H9 (cell line): ENCODE results near the gene ARHGAP27. TPM values are rescaled to one million over a fixed set of nuclear protein-coding genes. Genes with fewer than 3 reads are reported as not detected.

Experiments used
- DNase-seq: peaks from one replicate; pipeline ENCODE4 v3.0.0-alpha.2; 2017
- H2AFZ ChIP-seq: one replicate; pipeline ENCODE4 v1.6.1; 2013; ENCODE audit warnings: mild to moderate bottlenecking, low read length, control low read depth, moderate library complexity
- H2AK5ac ChIP-seq: 2 replicates; pipeline ENCODE4 v1.6.1; 2013; ENCODE audit warnings: low read length, control low read depth, mixed read lengths; ENCODE audit not compliant: insufficient read length
- H2BK120ac ChIP-seq: one replicate; pipeline ENCODE4 v1.6.1; 2013; ENCODE audit warnings: low read depth, mild to moderate bottlenecking, low read length, control low read depth, inconsistent platforms; ENCODE audit not compliant: poor library complexity, severe bottlenecking
- H2BK12ac ChIP-seq: 2 replicates; pipeline ENCODE4 v1.6.1; 2013; ENCODE audit warnings: low read length, control low read depth, mixed read lengths, low read depth; ENCODE audit not compliant: insufficient read length
- H2BK15ac ChIP-seq: 2 replicates; pipeline ENCODE4 v1.6.1; 2013; ENCODE audit warnings: low read depth, low read length, control low read depth
- H2BK20ac ChIP-seq: one replicate; pipeline ENCODE4 v1.6.1; 2013; ENCODE audit warnings: low read depth, mild to moderate bottlenecking, low read length, control low read depth, inconsistent platforms; ENCODE audit not compliant: poor library complexity, severe bottlenecking
- H2BK5ac ChIP-seq: 2 replicates; pipeline ENCODE4 v1.6.1; 2013; ENCODE audit warnings: low read length, control low read depth, mixed read lengths; ENCODE audit not compliant: insufficient read length
- H3K14ac ChIP-seq: 2 replicates; pipeline ENCODE4 v1.6.1; 2013; ENCODE audit warnings: low read length, control low read depth; ENCODE audit not compliant: insufficient read depth
- H3K18ac ChIP-seq: 2 replicates; pipeline ENCODE4 v1.6.1; 2013; ENCODE audit warnings: low read depth, mild to moderate bottlenecking, mixed read lengths, low read length, control low read depth; ENCODE audit not compliant: insufficient read length
- H3K23ac ChIP-seq: 2 replicates; pipeline ENCODE4 v1.6.1; 2013; ENCODE audit warnings: low read length, control low read depth, mixed read lengths, low read depth; ENCODE audit not compliant: insufficient read length
- H3K23me2 ChIP-seq: 2 replicates; pipeline ENCODE4 v1.6.1; 2013; ENCODE audit warnings: low read depth, mild to moderate bottlenecking, mixed read lengths, low read length, control low read depth; ENCODE audit not compliant: insufficient read length, poor library complexity, severe bottlenecking
- H3K27ac ChIP-seq: 2 replicates; pipeline ENCODE4 v1.5.1; 2013; ENCODE audit warnings: low read length, control low read depth, mixed read lengths, low read depth; ENCODE audit not compliant: insufficient read length
- H3K27me3 ChIP-seq: 2 replicates; pipeline ENCODE4 v1.6.1; 2013; ENCODE audit warnings: low read length, control low read depth, inconsistent platforms; ENCODE audit not compliant: insufficient read depth
- H3K4ac ChIP-seq: 2 replicates; pipeline ENCODE4 v1.6.1; 2013; ENCODE audit warnings: low read depth, mild to moderate bottlenecking, control low read depth, inconsistent platforms, low read length, moderate library complexity
- H3K4me1 ChIP-seq: 2 replicates; pipeline ENCODE4 v1.6.1; 2013; ENCODE audit warnings: low read length, control low read depth, inconsistent platforms; ENCODE audit not compliant: insufficient read depth
- H3K4me2 ChIP-seq: 2 replicates; pipeline ENCODE4 v1.6.1; 2013; ENCODE audit warnings: low read length, control low read depth, mixed read lengths; ENCODE audit not compliant: insufficient read length, insufficient read depth
- H3K56ac ChIP-seq: 2 replicates; pipeline ENCODE4 v1.6.1; 2013; ENCODE audit warnings: low read depth, mild to moderate bottlenecking, mixed read lengths, low read length, control low read depth; ENCODE audit not compliant: insufficient read length
- H3K79me1 ChIP-seq: 2 replicates; pipeline ENCODE4 v1.6.1; 2013; ENCODE audit warnings: low read depth, mild to moderate bottlenecking, moderate library complexity, low read length, control low read depth, inconsistent platforms; ENCODE audit not compliant: insufficient read depth, poor library complexity, severe bottlenecking
- H3K79me2 ChIP-seq: 2 replicates; pipeline ENCODE4 v1.6.1; 2013; ENCODE audit warnings: low read length, control low read depth, inconsistent platforms; ENCODE audit not compliant: insufficient read depth
- H3K9ac ChIP-seq: 2 replicates; pipeline ENCODE4 v1.6.1; 2013; ENCODE audit warnings: low read length, control low read depth, mixed read lengths; ENCODE audit not compliant: insufficient read length; ENCODE audit errors: extremely low read depth
- H3K9me3 ChIP-seq: one replicate; pipeline ENCODE4 v1.6.1; 2013; ENCODE audit warnings: low read depth, low read length, inconsistent platforms; ENCODE audit not compliant: control insufficient read depth
- H3T11ph ChIP-seq: one replicate; pipeline ENCODE4 v1.6.1; 2013; ENCODE audit warnings: mild to moderate bottlenecking, low read length, control low read depth, inconsistent platforms
- H4K20me1 ChIP-seq: one replicate; pipeline ENCODE4 v1.6.1; 2013; ENCODE audit not compliant: control insufficient read depth, insufficient read length, insufficient read depth
- H4K5ac ChIP-seq: 2 replicates; pipeline ENCODE4 v1.6.1; 2013; ENCODE audit warnings: low read depth, mild to moderate bottlenecking, mixed read lengths, low read length, control low read depth; ENCODE audit not compliant: insufficient read length
- H4K8ac ChIP-seq: replicated peaks from 2 replicates; pipeline ENCODE4 v1.6.1; 2013; ENCODE audit warnings: low read length, control low read depth, mixed read lengths, low read depth; ENCODE audit not compliant: insufficient read length
- H4K91ac ChIP-seq: 2 replicates; pipeline ENCODE4 v1.6.1; 2013; ENCODE audit warnings: low read depth, mild to moderate bottlenecking, moderate library complexity, mixed read lengths, low read length, control low read depth; ENCODE audit not compliant: insufficient read length
- H3K27ac Mint-ChIP-seq, 3 experiments: 2 replicates in 2 of 3; 3 replicates in 1 of 3; pipeline ENCODE4 v1.8.0; 2020 to 2021; ENCODE audit warnings: mixed read lengths in 3 of 3, mild to moderate bottlenecking in 1 of 3, moderate library complexity in 1 of 3
- H3K27me3 Mint-ChIP-seq: 2 replicates; pipeline ENCODE4 v1.8.0; 2021; ENCODE audit warnings: low read depth, mild to moderate bottlenecking, moderate library complexity, mixed read lengths
- H3K36me3 Mint-ChIP-seq, 3 experiments: 2 replicates in 2 of 3; 3 replicates in 1 of 3; pipeline ENCODE4 v1.8.0; 2020 to 2021; ENCODE audit warnings: low read depth in 3 of 3, mixed read lengths in 3 of 3; ENCODE audit not compliant: insufficient read depth in 1 of 3
- H3K4me1 Mint-ChIP-seq, 2 experiments: 2 replicates each; pipeline ENCODE4 v1.8.0; 2020; ENCODE audit warnings: mixed read lengths in 2 of 2
- H3K4me3 Mint-ChIP-seq, 2 experiments: 2 replicates in 1 of 2; 3 replicates in 1 of 2; pipeline ENCODE4 v1.8.0; 2020 to 2021; ENCODE audit warnings: mild to moderate bottlenecking in 2 of 2, mixed read lengths in 2 of 2, moderate library complexity in 1 of 2
- H3K9me3 Mint-ChIP-seq, 2 experiments: 2 replicates in 1 of 2; 3 replicates in 1 of 2; pipeline ENCODE4 v1.8.0; 2020; ENCODE audit warnings: mild to moderate bottlenecking in 2 of 2, mixed read lengths in 2 of 2, moderate library complexity in 1 of 2
- CTCF ChIP-seq: fragments of 200-600 bp; sonication (generic); conservative IDR thresholded peaks from 3 replicates; pipeline ENCODE4 v1.8.0; 2021; ENCODE audit warnings: antibody characterized with exemption, mild to moderate bottlenecking
- WGBS: extraction: QIAGEN DNeasy Blood & Tissue Kit; methylation state at CpG from one replicate; pipeline ENCODE4 v1.1.7; 2013; ENCODE audit warnings: missing lambda C conversion rate, low lambda C conversion rate, mixed read lengths; ENCODE audit not compliant: insufficient read length; ENCODE audit errors: extremely low coverage; 5-methylcytosine and 5-hydroxymethylcytosine counted together
- total RNA-seq: library from RNA; stranded (reverse); gene quantifications from 2 replicates; pipeline ENCODE4 v1.2.1, GENCODE V29; 2021

Gene ARHGAP27
- total RNA-seq, 1 experiment from 2014 or later: 9.9 TPM

GRCh38 chr17:45435481-45435880 lies 2.8 kb upstream of the ARHGAP27 start:
- H4K8ac ChIP-seq: no peak overlapping the region
- no peak overlapping the region for H3K4ac ChIP-seq
- no peak overlapping the region for H3K18ac ChIP-seq
- H2BK5ac ChIP-seq: no peak overlapping the region
- TF ChIP-seq CTCF: no peak
- peaks cover 17% of the 10 kb centered on the region for H3K23me2 ChIP-seq
- H3K4me2 ChIP-seq: no peak overlapping the region
- peaks cover 31% of the 10 kb centered on the region for H3K27me3 Mint-ChIP-seq
- H3K36me3 Mint-ChIP-seq: peaks cover 0 to 7% (median 0%) of the 10 kb centered on the region in 3 experiments; a peak in 2 of 7 replicates
- H3K23ac ChIP-seq: no peak overlapping the region
- H3K4me1 Mint-ChIP-seq: peaks cover 29 to 38% of the 10 kb centered on the region in 2 experiments
- no peaks in the 10 kb centered on the region for H3K4me1 ChIP-seq
- no peak overlapping the region for H3T11ph ChIP-seq
- H3K4me3 Mint-ChIP-seq: no peak overlapping the region
- no peak overlapping the region for H3K9ac ChIP-seq
- no peaks in the 10 kb centered on the region for H3K79me1 ChIP-seq
- no peak overlapping the region for H2AK5ac ChIP-seq
- no peak overlapping the region for H4K91ac ChIP-seq
- no peak overlapping the region for H2BK120ac ChIP-seq
- no peak overlapping the region for H2AFZ ChIP-seq
- no CpG with 5 or more reads among the region's 5 CpGs for WGBS
- H4K20me1 ChIP-seq: no peaks in the 10 kb centered on the region
- no peak overlapping the region for H3K27ac ChIP-seq
- H3K27me3 ChIP-seq: peaks cover 3% of the 10 kb centered on the region; the same call in 1 of the 2 replicates
- H2BK20ac ChIP-seq: no peak overlapping the region
- no peak for DNase-seq
- no peak overlapping the region for H3K27ac Mint-ChIP-seq
- H4K5ac ChIP-seq: no peak overlapping the region
- H3K9me3 Mint-ChIP-seq: peaks cover under 1 to 2% of the 10 kb centered on the region in 2 experiments; a peak in 4 of 5 replicates
- no peak overlapping the region for H2BK12ac ChIP-seq
- no peaks in the 10 kb centered on the region for H3K9me3 ChIP-seq
- no peak overlapping the region for H3K14ac ChIP-seq
- H3K56ac ChIP-seq: no peak overlapping the region
- no peak overlapping the region for H2BK15ac ChIP-seq
- H3K79me2 ChIP-seq: no peaks in the 10 kb centered on the region
